Islet of Langerhans (tissue), 1 donor: ENCODE measurements around the gene ADGRL2.
A peak's percentile ranks its signal among the peaks of the same experiment; 100 is the strongest.
"Not testable (repeated sequence)": the region's sequence is repeated elsewhere in the genome, so short reads cannot be mapped to it uniquely, and the experiment has no call there.

Source experiments
- FAIRE-seq: peaks from one replicate; lab custom pipeline; 2011; peaks lifted over from hg19 to GRCh38; lab: Jason Lieb, UNC

Gene ADGRL2

GRCh38 chr1:81850031-81850430 lies 49.3 kb downstream of the ADGRL2 start:
- FAIRE-seq, result no peak

- FAIRE-seq, result no peak
Measured at GRCh38 chr1:81850495-81850894, 49.8 kb downstream of the ADGRL2 start.

GRCh38 chr1:81851217-81851616 lies 50.5 kb downstream of the ADGRL2 start:
- FAIRE-seq, result no peak

GRCh38 chr1:81852961-81853360 lies 52.2 kb downstream of the ADGRL2 start:
- no peak for FAIRE-seq

GRCh38 chr1:81867235-81867634 lies 66.5 kb downstream of the ADGRL2 start:
- no peak for FAIRE-seq

GRCh38 chr1:81869307-81869706 lies 68.6 kb downstream of the ADGRL2 start:
- peak; percentile 71 for FAIRE-seq

GRCh38 chr1:81871091-81871490 lies 70.4 kb downstream of the ADGRL2 start:
- FAIRE-seq, result not testable (repeated sequence)

- FAIRE-seq, result no peak
Measured at GRCh38 chr1:81873946-81874345, 73.2 kb downstream of the ADGRL2 start.

GRCh38 chr1:81874461-81874860 lies 73.7 kb downstream of the ADGRL2 start:
- FAIRE-seq, result no peak

- FAIRE-seq, result no peak
Measured at GRCh38 chr1:81874940-81875339, 74.2 kb downstream of the ADGRL2 start.

- peak; percentile 30 for FAIRE-seq
Measured at GRCh38 chr1:81876901-81877733, 76.4 kb downstream of the ADGRL2 start.

- no peak for FAIRE-seq
Measured at GRCh38 chr1:81877940-81878339, 77.2 kb downstream of the ADGRL2 start.

- FAIRE-seq, result no peak
Measured at GRCh38 chr1:81878538-81878937, 77.8 kb downstream of the ADGRL2 start.

GRCh38 chr1:81880781-81881180 lies 80.0 kb downstream of the ADGRL2 start:
- FAIRE-seq, result no peak

GRCh38 chr1:81885291-81885690 lies 84.6 kb downstream of the ADGRL2 start:
- no peak for FAIRE-seq

GRCh38 chr1:81886292-81886691 lies 85.6 kb downstream of the ADGRL2 start:
- not testable (repeated sequence) for FAIRE-seq

GRCh38 chr1:81887421-81888144 lies 86.8 kb downstream of the ADGRL2 start:
- no peak for FAIRE-seq

- FAIRE-seq, result no peak
Measured at GRCh38 chr1:81889166-81889565, 88.4 kb downstream of the ADGRL2 start.

- FAIRE-seq, result no peak
Measured at GRCh38 chr1:81894867-81895266, 94.1 kb downstream of the ADGRL2 start.

- FAIRE-seq, result no peak
Measured at GRCh38 chr1:81899214-81899821, 98.6 kb downstream of the ADGRL2 start.

GRCh38 chr1:81907575-81907974 lies 106.8 kb downstream of the ADGRL2 start:
- no peak for FAIRE-seq

- FAIRE-seq, result no peak
Measured at GRCh38 chr1:81912383-81912782, 111.6 kb downstream of the ADGRL2 start.

- peak; percentile 49 for FAIRE-seq
Measured at GRCh38 chr1:81915937-81916336, 115.2 kb downstream of the ADGRL2 start.
